Fibroblast of lung (primary cell): ENCODE measurements around the gene DCAF15. TPM values are rescaled to one million over a fixed set of nuclear protein-coding genes. Genes with fewer than 3 reads are reported as not detected.

Experiments used
- DNase-seq, 2 donors: peaks; one replicate each; pipeline versions ENCODE4 v3.0.0 to v3.0.0-alpha.2; 2010; ENCODE audit warnings: low read depth in 2 of 2
- H2AFZ ChIP-seq: 2 replicates; pipeline ENCODE4 v1.5.1; 2012; ENCODE audit warnings: low read length, control low read depth, inconsistent platforms
- H3K27ac ChIP-seq: 2 replicates; pipeline ENCODE4 v1.5.1; 2011; ENCODE audit warnings: low read length, control low read depth; ENCODE audit not compliant: insufficient read depth
- H3K27me3 ChIP-seq: 2 replicates; pipeline ENCODE4 v1.5.1; 2011; ENCODE audit warnings: mild to moderate bottlenecking, low read length; ENCODE audit not compliant: control insufficient read depth, insufficient read depth
- H3K36me3 ChIP-seq: 2 replicates; pipeline ENCODE4 v1.5.1; 2011; ENCODE audit warnings: low read length; ENCODE audit not compliant: control insufficient read depth, insufficient read depth
- H3K4me1 ChIP-seq: 2 replicates; pipeline ENCODE4 v1.5.1; 2011; ENCODE audit warnings: low read length; ENCODE audit not compliant: control insufficient read depth, insufficient read depth; ENCODE audit errors: extremely low read depth
- H3K4me2 ChIP-seq: 2 replicates; pipeline ENCODE4 v1.5.1; 2011; ENCODE audit warnings: low read length, control low read depth; ENCODE audit not compliant: insufficient read depth; ENCODE audit errors: extremely low read depth
- H3K4me3 ChIP-seq, 4 experiments: fragments of 200-600 bp in 1 of 4; sonication (generic) in 1 of 4; replicated peaks in 1 of 4; 2 replicates each; pipeline ENCODE4 v1.5.1; 2011 to 2016; ENCODE audit warnings: low read length in 4 of 4, low read depth in 3 of 4, mild to moderate bottlenecking in 3 of 4, control low read depth in 2 of 4, inconsistent platforms in 1 of 4, mixed read lengths in 1 of 4; ENCODE audit not compliant: insufficient read depth in 1 of 4; ENCODE audit errors: control extremely low read depth in 1 of 4
- H3K79me2 ChIP-seq: 2 replicates; pipeline ENCODE4 v1.5.1; 2012; ENCODE audit warnings: mild to moderate bottlenecking, low read length, inconsistent platforms; ENCODE audit not compliant: control insufficient read depth, insufficient read depth
- H3K9ac ChIP-seq: 2 replicates; pipeline ENCODE4 v1.5.1; 2011; ENCODE audit warnings: mild to moderate bottlenecking, low read length, control low read depth; ENCODE audit not compliant: insufficient read depth
- H3K9me3 ChIP-seq: 2 replicates; pipeline ENCODE4 v1.5.1; 2012; ENCODE audit warnings: low read depth, low read length; ENCODE audit not compliant: control insufficient read depth, insufficient read depth
- H4K20me1 ChIP-seq: 2 replicates; pipeline ENCODE4 v1.5.1; 2011; ENCODE audit warnings: low read length; ENCODE audit not compliant: control insufficient read depth, insufficient read depth; ENCODE audit errors: extremely low read depth
- CTCF ChIP-seq, 2 donors: IDR thresholded peaks in 1 of 2; conservative IDR thresholded peaks in 1 of 2; 1 replicate in 1 of 2; 2 replicates in 1 of 2; pipeline ENCODE4 v1.5.1; 2011 to 2012; ENCODE audit warnings: low read length in 2 of 2, control low read depth in 1 of 2, inconsistent platforms in 1 of 2, low read depth in 1 of 2, mild to moderate bottlenecking in 1 of 2
- EZH2 ChIP-seq: IDR thresholded peaks from 2 replicates; pipeline ENCODE4 v1.5.1; 2012; ENCODE audit warnings: low read length, control low read depth, mild to moderate bottlenecking; ENCODE audit errors: missing control alignments
- polyA plus RNA-seq, 2 donors: library from polyadenylated mRNA; depleted of rRNA in 1 of 2; stranded (reverse) in 1 of 2; unstranded in 1 of 2; fragments of >200 nt; gene quantifications; 2 replicates each; pipeline ENCODE4 v1.2.1, GENCODE V29; 2011 to 2012; ENCODE audit warnings: missing spikeins in 1 of 2
- total RNA-seq: library from RNA; depleted of rRNA; stranded (reverse); fragments of >200 nt; gene quantifications from 2 replicates; pipeline ENCODE4 v1.2.1, GENCODE V29; 2014

DCAF15 gene
- total and polyA plus RNA-seq, 2 donors (not counting 1 experiment from before 2014, with no cell fraction given): 6.3 to 9.5 TPM

- no peak overlapping the region for H3K4me3 ChIP-seq
- DNase-seq: no peak
- TF ChIP-seq EZH2 (no peak), CTCF (conservative IDR thresholded peaks at IDR 0.05 in 1 of 2, IDR thresholded peaks at IDR 0.05 in 1 of 2; ENCODE audit: low read depth in 1 of 2, low read length in 2 of 2) (no peak)
- no peak overlapping the region for H3K9ac ChIP-seq
- H3K9me3 ChIP-seq: no peaks in the 10 kb centered on the region
- peaks cover 6% of the 10 kb centered on the region for H3K4me1 ChIP-seq
- no peak overlapping the region for H3K4me2 ChIP-seq
- H4K20me1 ChIP-seq: no peaks in the 10 kb centered on the region
- no peaks in the 10 kb centered on the region for H3K36me3 ChIP-seq
- H3K27ac ChIP-seq: no peak overlapping the region
- H2AFZ ChIP-seq: no peak overlapping the region
- no peaks in the 10 kb centered on the region for H3K27me3 ChIP-seq
- H3K79me2 ChIP-seq: no peaks in the 10 kb centered on the region
Measured at GRCh38 chr19:13934785-13935109, 17.6 kb upstream of the DCAF15 start.

- Histone ChIP-seq H3K9ac (no peak overlapping the region), H3K9me3 (no peaks in the 10 kb centered on the region), H3K4me1 (peaks cover 6% of the 10 kb centered on the region), H3K36me3 (no peaks in the 10 kb centered on the region), H4K20me1 (no peaks in the 10 kb centered on the region), H3K27me3 (no peaks in the 10 kb centered on the region), H3K4me3 (no peak overlapping the region), H3K79me2 (no peaks in the 10 kb centered on the region), H2AFZ (no peak overlapping the region), H3K4me2 (no peak overlapping the region), H3K27ac (no peak overlapping the region)
- TF ChIP-seq EZH2 (no peak), CTCF (conservative IDR thresholded peaks at IDR 0.05 in 1 of 2, IDR thresholded peaks at IDR 0.05 in 1 of 2; ENCODE audit: low read depth in 1 of 2, low read length in 2 of 2) (no peak)
- DNase-seq: peak in 1 of 2 donors; percentile 37
Measured at GRCh38 chr19:13935765-13936510, 16.4 kb upstream of the DCAF15 start.

- peaks cover 6% of the 10 kb centered on the region for H3K4me1 ChIP-seq
- peak in 1 of 2 donors; percentile 60 for DNase-seq
- no peak overlapping the region for H3K27ac ChIP-seq
- H4K20me1 ChIP-seq: no peaks in the 10 kb centered on the region
- H3K4me3 ChIP-seq: peak overlapping the region; percentile 20 to 65 (median 32)
- H3K27me3 ChIP-seq: no peaks in the 10 kb centered on the region
- H3K79me2 ChIP-seq: no peaks in the 10 kb centered on the region
- H3K4me2 ChIP-seq: peak overlapping the region; percentile 28
- H3K9me3 ChIP-seq: no peaks in the 10 kb centered on the region
- peak overlapping the region; percentile 3 for H2AFZ ChIP-seq
- H3K9ac ChIP-seq: no peak overlapping the region
- H3K36me3 ChIP-seq: no peaks in the 10 kb centered on the region
- no peak for TF ChIP-seq EZH2
- TF ChIP-seq CTCF (conservative IDR thresholded peaks at IDR 0.05 in 1 of 2, IDR thresholded peaks at IDR 0.05 in 1 of 2; ENCODE audit: low read depth in 1 of 2, low read length in 2 of 2): no peak
Measured at GRCh38 chr19:13937479-13938300, 14.6 kb upstream of the DCAF15 start.
